ENCODE data around the gene HSFX3.
"Not testable (repeated sequence)": the region's sequence is repeated elsewhere in the genome, so short reads cannot be mapped to it uniquely, and the experiment has no call there.

HSFX3 gene

GRCh38 chrX:149513825-149514428, 35.8 kb downstream of the HSFX3 start:
- peak overlapping the region; percentile 13 for H3K4me3 Mint-ChIP-seq

GRCh38 chrX:149512225-149512885, 37.4 kb downstream of the HSFX3 start:
- peak; percentile 81 for ATAC-seq
- H3K4me3 Mint-ChIP-seq: no peak overlapping the region
- peak; percentile 32 to 68 for DNase-seq (ENCODE audit: low spot score in 2 of 2)
- no peaks in the 10 kb centered on the region for H3K9me3 Mint-ChIP-seq
- peak overlapping the region; percentile 74 for H3K27ac Mint-ChIP-seq
- H3K36me3 Mint-ChIP-seq: no peaks in the 10 kb centered on the region
- peaks cover 35% of the 10 kb centered on the region for H3K4me1 Mint-ChIP-seq

More at GRCh38 chrX:149513825-149514428, 35.8 kb downstream of the HSFX3 start:
- H3K36me3 Mint-ChIP-seq: no peaks in the 10 kb centered on the region
- H3K27ac Mint-ChIP-seq: no peak overlapping the region
- no peaks in the 10 kb centered on the region for H3K9me3 Mint-ChIP-seq
- DNase-seq (ENCODE audit: low spot score in 2 of 2) (no peak), ATAC-seq (peak; percentile 62)
- H3K4me1 Mint-ChIP-seq: peaks cover 37% of the 10 kb centered on the region

- Mint-ChIP-seq H3K4me3 (no peak overlapping the region), H3K4me1 (peaks cover 22% of the 10 kb centered on the region), H3K27ac (no peak overlapping the region), H3K36me3 (no peaks in the 10 kb centered on the region), H3K9me3 (no peaks in the 10 kb centered on the region)
- ATAC-seq (no peak), DNase-seq (ENCODE audit: low spot score in 2 of 2) (no peak)
Measured at GRCh38 chrX:149511081-149511480, 38.6 kb downstream of the HSFX3 start.

- Mint-ChIP-seq H3K4me1 (peaks cover 21% of the 10 kb centered on the region), H3K36me3 (no peaks in the 10 kb centered on the region), H3K4me3 (no peak overlapping the region), H3K27ac (no peak overlapping the region), H3K9me3 (no peaks in the 10 kb centered on the region)
- no peak for DNase-seq (ENCODE audit: low spot score in 2 of 2)
- ATAC-seq: no peak
Measured at GRCh38 chrX:149510386-149510785, 39.3 kb downstream of the HSFX3 start.

GRCh38 chrX:149508467-149508866, 41.3 kb downstream of the HSFX3 start:
- Mint-ChIP-seq H3K4me3 (no peak overlapping the region), H3K27ac (no peak overlapping the region), H3K4me1 (peaks cover 24% of the 10 kb centered on the region), H3K9me3 (no peaks in the 10 kb centered on the region), H3K36me3 (peaks cover 10% of the 10 kb centered on the region)
- ATAC-seq (no peak), DNase-seq (ENCODE audit: low spot score in 2 of 2) (no peak)

GRCh38 chrX:149506349-149506748, 43.4 kb downstream of the HSFX3 start:
- Mint-ChIP-seq H3K4me1 (peaks cover 33% of the 10 kb centered on the region), H3K36me3 (peaks cover 10% of the 10 kb centered on the region), H3K9me3 (no peaks in the 10 kb centered on the region), H3K4me3 (no peak overlapping the region), H3K27ac (no peak overlapping the region)
- no peak for DNase-seq (ENCODE audit: low spot score in 2 of 2)
- ATAC-seq: no peak

GRCh38 chrX:149505671-149506070, 44.1 kb downstream of the HSFX3 start:
- ATAC-seq: no peak
- no peak for DNase-seq (ENCODE audit: low spot score in 2 of 2)
- peaks cover 10% of the 10 kb centered on the region for H3K36me3 Mint-ChIP-seq
- no peaks in the 10 kb centered on the region for H3K9me3 Mint-ChIP-seq
- peak overlapping the region; percentile 87 for H3K4me3 Mint-ChIP-seq
- H3K27ac Mint-ChIP-seq: peak overlapping the region; percentile 97
- H3K4me1 Mint-ChIP-seq: peaks cover 39% of the 10 kb centered on the region

GRCh38 chrX:149504915-149505651, 44.6 kb downstream of the HSFX3 start, which contains the start of gene IDS:
Gene IDS (minus strand): TSS chrX:149505306. CDS start chrX:149505137, 169 bp downstream.
- H3K9me3 Mint-ChIP-seq: no peaks in the 10 kb centered on the region
- peak; percentile 60 to 87 for DNase-seq (ENCODE audit: low spot score in 2 of 2)
- peak within 1 kb of the TSS; percentile 87 for H3K4me3 Mint-ChIP-seq
- peak within 1 kb of the TSS; percentile 97 for H3K27ac Mint-ChIP-seq
- peaks cover 10% of the 10 kb centered on the region for H3K36me3 Mint-ChIP-seq
- peak; percentile 80 for ATAC-seq
- peaks cover 45% of the 10 kb centered on the region for H3K4me1 Mint-ChIP-seq

GRCh38 chrX:149504226-149504914, 45.4 kb downstream of the HSFX3 start:
- Mint-ChIP-seq H3K9me3 (no peaks in the 10 kb centered on the region), H3K4me1 (peaks cover 45% of the 10 kb centered on the region), H3K27ac (peak overlapping the region; percentile 97), H3K36me3 (peaks cover 10% of the 10 kb centered on the region), H3K4me3 (peak overlapping the region; percentile 87)
- ATAC-seq (peak; percentile 80), DNase-seq (ENCODE audit: low spot score in 2 of 2) (peak; percentile 46 to 83)

- Mint-ChIP-seq H3K4me3 (peak overlapping the region; percentile 87), H3K27ac (peak overlapping the region; percentile 97), H3K36me3 (peaks cover 10% of the 10 kb centered on the region), H3K4me1 (peaks cover 45% of the 10 kb centered on the region)
- not testable (repeated sequence) for H3K9me3 Mint-ChIP-seq
- DNase-seq (ENCODE audit: low spot score in 2 of 2) (peak in 1 of 2 donors; percentile 73), ATAC-seq (peak; percentile 81)
Measured at GRCh38 chrX:149503446-149503845, 46.3 kb downstream of the HSFX3 start.

GRCh38 chrX:149502923-149503322, 46.8 kb downstream of the HSFX3 start:
- H3K9me3 Mint-ChIP-seq, ATAC-seq: not testable (repeated sequence)
- Mint-ChIP-seq H3K27ac (peak overlapping the region; percentile 97), H3K36me3 (peaks cover 10% of the 10 kb centered on the region), H3K4me3 (peak overlapping the region; percentile 87), H3K4me1 (peaks cover 45% of the 10 kb centered on the region)
- DNase-seq (ENCODE audit: low spot score in 2 of 2): peak in 1 of 2 donors; percentile 58

GRCh38 chrX:149499766-149500165, 50.0 kb downstream of the HSFX3 start:
- peaks cover 8% of the 10 kb centered on the region for H3K36me3 Mint-ChIP-seq
- peaks cover 32% of the 10 kb centered on the region for H3K4me1 Mint-ChIP-seq
- H3K4me3 Mint-ChIP-seq: peak overlapping the region; percentile 87
- ATAC-seq: no peak
- no peaks in the 10 kb centered on the region for H3K9me3 Mint-ChIP-seq
- peak overlapping the region; percentile 97 for H3K27ac Mint-ChIP-seq
- no peak for DNase-seq (ENCODE audit: low spot score in 2 of 2)

- Mint-ChIP-seq H3K36me3 (no peaks in the 10 kb centered on the region), H3K9me3 (no peaks in the 10 kb centered on the region), H3K4me3 (no peak overlapping the region), H3K27ac (no peak overlapping the region), H3K4me1 (peaks cover 26% of the 10 kb centered on the region)
- ATAC-seq: no peak
- DNase-seq (ENCODE audit: low spot score in 2 of 2): no peak
Measured at GRCh38 chrX:149498767-149499166, 51.0 kb downstream of the HSFX3 start.

Measured in stimulated activated effector memory CD8-positive, alpha-beta T cell treated with anti-CD3 and anti-CD28 coated beads, Interleukin-12 subunit alpha, Interleukin-12 subunit beta, amount 100 ng/mL, for 72 hours (primary cell).